22Rv1 (cell line): ENCODE data around the gene CBY2.
"Not testable (repeated sequence)": the region's sequence is repeated elsewhere in the genome, so short reads cannot be mapped to it uniquely, and the experiment has no call there.

ENCODE experiments used
- H3K27ac ChIP-seq: fragments of 450-650 bp; 2 replicates; pipeline ENCODE4 v1.5.1; 2017
- CTCF ChIP-seq: fragments of 450-650 bp; IDR thresholded peaks from 2 replicates; pipeline ENCODE4 v1.5.1; 2017; ENCODE audit warnings: mild to moderate bottlenecking
- ZFX ChIP-seq: fragments of 450-650 bp; IDR thresholded peaks from 2 replicates; pipeline ENCODE4 v1.6.1; 2017; ENCODE audit warnings: antibody characterized with exemption, borderline replicate concordance

The CBY2 gene

GRCh38 chr13:45702088-45702487 is at the start of gene CBY2:
TSS of gene CBY2 (plus strand) at chr13:45702320. CDS start at chr13:45702391, 71 bp downstream.
- H3K27ac ChIP-seq = no peak within 1 kb of the TSS
- TF ChIP-seq ZFX (no peak), CTCF (no peak)

GRCh38 chr13:45654633-45655349 is 47.3 kb upstream of the CBY2 start:
- no peak for TF ChIP-seq CTCF
- TF ChIP-seq ZFX = no peak
- H3K27ac ChIP-seq = no peak overlapping the region

DNA sequence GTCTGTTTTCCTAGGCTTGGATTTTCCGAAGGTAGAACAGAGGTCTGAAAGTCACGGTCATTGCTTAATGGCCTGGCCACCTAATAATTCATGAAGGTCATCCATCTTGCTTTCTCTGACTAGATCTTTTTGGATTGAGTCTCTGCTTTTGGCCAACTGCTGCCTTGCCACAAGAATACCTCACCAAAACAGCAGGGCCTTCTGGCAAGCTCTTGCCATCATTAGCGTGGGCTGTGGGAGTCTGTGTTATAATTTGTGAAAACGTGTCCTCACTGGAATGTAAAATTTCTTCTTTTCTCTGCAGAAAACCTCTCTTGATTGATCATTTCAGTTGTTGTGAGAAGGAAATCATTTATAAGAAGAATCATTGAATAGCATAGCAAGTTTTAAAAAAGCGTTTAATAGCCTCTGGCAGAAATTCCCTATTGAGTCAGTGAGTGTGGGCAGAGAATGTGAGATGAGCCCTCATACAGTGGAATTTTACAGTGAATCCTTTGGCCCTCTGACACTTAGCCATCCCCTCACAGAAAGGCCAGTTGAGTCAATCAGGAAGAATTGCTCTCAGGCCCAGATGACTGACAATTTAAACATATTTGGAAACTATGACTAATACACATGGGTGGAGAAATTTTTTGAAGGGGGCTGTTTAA is 43.4 kb upstream of the CBY2 start:
- H3K27ac ChIP-seq = no peak overlapping the region
- TF ChIP-seq ZFX = no peak
- TF ChIP-seq CTCF = no peak

- H3K27ac ChIP-seq = no peak overlapping the region
- no peak for TF ChIP-seq ZFX
- TF ChIP-seq CTCF = no peak
These were observed 42.6 kb upstream of the CBY2 start for GRCh38 chr13:45659536-45659935.

DNA sequence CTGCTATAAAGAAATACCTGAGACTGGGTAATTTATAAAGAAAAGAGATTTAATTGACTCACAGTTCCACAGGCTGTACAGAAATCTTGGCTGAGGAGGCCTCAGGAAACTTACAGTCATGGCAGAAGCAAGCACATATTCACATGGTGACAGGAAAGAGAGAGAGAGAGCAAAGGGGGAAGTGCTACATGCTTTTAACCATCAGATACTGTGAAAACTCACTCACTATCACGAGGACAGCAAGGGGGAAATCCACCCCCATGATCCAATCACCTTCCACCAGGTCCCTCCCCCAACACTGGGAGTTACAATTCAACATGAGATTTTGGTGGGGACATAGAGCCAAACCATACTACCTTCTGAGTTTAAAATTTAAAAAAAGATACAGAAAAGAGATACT is 41.7 kb upstream of the CBY2 start:
- H3K27ac ChIP-seq = not testable (repeated sequence)

- H3K27ac ChIP-seq = no peak overlapping the region
- no peak for TF ChIP-seq ZFX
These were observed 40.0 kb upstream of the CBY2 start for GRCh38 chr13:45662162-45662561.

- not testable (repeated sequence) for H3K27ac ChIP-seq
These were observed 39.2 kb upstream of the CBY2 start for GRCh38 chr13:45662903-45663302.

- not testable (repeated sequence) for H3K27ac ChIP-seq
These were observed 32.5 kb upstream of the CBY2 start for GRCh38 chr13:45669626-45670025.

GRCh38 chr13:45670189-45670885 is 31.8 kb upstream of the CBY2 start:
- TF ChIP-seq ZFX = no peak
- no peak for TF ChIP-seq CTCF
- no peak overlapping the region for H3K27ac ChIP-seq
